ENCODE data around the gene FBXO33.
"Not testable (repeated sequence)": the region's sequence is repeated elsewhere in the genome, so short reads cannot be mapped to it uniquely, and the experiment has no call there.

Gene FBXO33

GRCh38 chr14:39369029-39369428 lies 63.2 kb downstream of the FBXO33 start:
- DNase-seq (ENCODE audit: low read depth): no peak

GRCh38 chr14:39368261-39368959 lies 63.8 kb downstream of the FBXO33 start:
- DNase-seq (ENCODE audit: low read depth): peak; percentile 77

- DNase-seq (ENCODE audit: low read depth): no peak
Measured at GRCh38 chr14:39367387-39367751, 64.9 kb downstream of the FBXO33 start.

GRCh38 chr14:39366460-39367386 lies 65.5 kb downstream of the FBXO33 start:
- no peak for DNase-seq (ENCODE audit: low read depth)

- no peak for DNase-seq (ENCODE audit: low read depth)
Measured at GRCh38 chr14:39365354-39365753, 66.9 kb downstream of the FBXO33 start.

GRCh38 chr14:39364509-39364908 lies 67.7 kb downstream of the FBXO33 start:
- no peak for DNase-seq (ENCODE audit: low read depth)

- not testable (repeated sequence) for DNase-seq (ENCODE audit: low read depth)
Measured at GRCh38 chr14:39361556-39361955, 70.7 kb downstream of the FBXO33 start.

GRCh38 chr14:39360316-39360715 lies 71.9 kb downstream of the FBXO33 start:
- DNase-seq (ENCODE audit: low read depth): no peak

- DNase-seq (ENCODE audit: low read depth): not testable (repeated sequence)
Measured at GRCh38 chr14:39359069-39359468, 73.2 kb downstream of the FBXO33 start.

GRCh38 chr14:39351708-39352107 lies 80.5 kb downstream of the FBXO33 start:
- no peak for DNase-seq (ENCODE audit: low read depth)

GRCh38 chr14:39350866-39351265 lies 81.4 kb downstream of the FBXO33 start:
- no peak for DNase-seq (ENCODE audit: low read depth)

All from EH (cell line).